K562 (cell line): ENCODE data around the gene OR6K3. TPM values are rescaled to one million over a fixed set of nuclear protein-coding genes. Genes with fewer than 3 reads are reported as not detected.

Experiments used
- ARID3A ChIP-seq: IDR thresholded peaks from 2 replicates; pipeline ENCODE4 v1.6.1; 2012; ENCODE audit warnings: low read depth, low read length, improper control_type of control experiment, borderline replicate concordance
- BRD9 ChIP-seq: fragments of 450-650 bp; IDR thresholded peaks from 2 replicates; pipeline ENCODE4 v1.6.1; 2018; ENCODE audit warnings: low read depth; ENCODE audit not compliant: partially characterized antibody
- ELK1 ChIP-seq: sonication (generic); formaldehyde crosslinking; IDR thresholded peaks from 2 replicates; pipeline ENCODE4 v1.8.1; 2022; ENCODE audit warnings: missing genetic modification reagents
- FOSL1 ChIP-seq: fragments of 200-800 bp; sonication (Bioruptor generic); conservative IDR thresholded peaks from 2 replicates; pipeline ENCODE4 v1.6.1; 2016; ENCODE audit warnings: missing genetic modification characterization, missing compliant biosample characterization
- HDAC1 ChIP-seq, 2 experiments: fragments of 450-650 bp; IDR thresholded peaks; 2 replicates each; pipeline ENCODE4 v1.6.1; 2016 to 2017; ENCODE audit warnings: inconsistent platforms in 1 of 2, mild to moderate bottlenecking in 1 of 2, moderate library complexity in 1 of 2
- ILK ChIP-seq: fragments of 450-650 bp; IDR thresholded peaks from 2 replicates; pipeline ENCODE4 v1.6.1; 2016; ENCODE audit warnings: missing genetic modification characterization, low read depth, mild to moderate bottlenecking, missing compliant biosample characterization, moderate library complexity, borderline replicate concordance
- LARP7 ChIP-seq: fragments of 450-650 bp; IDR thresholded peaks from 2 replicates; pipeline ENCODE4 v1.6.1; 2016
- MAFF ChIP-seq: IDR thresholded peaks from 2 replicates; pipeline ENCODE4 v1.6.1; 2012; ENCODE audit warnings: low read length, improper control_type of control experiment
- MLLT1 ChIP-seq, 2 experiments: fragments of 450-650 bp; IDR thresholded peaks; 2 replicates each; pipeline ENCODE4 v1.6.1; 2016
- MTA2 ChIP-seq: fragments of 450-650 bp; IDR thresholded peaks from 2 replicates; pipeline ENCODE4 v1.6.1; 2016; ENCODE audit warnings: low read depth
- NEUROD1 ChIP-seq: fragments of 150-350 bp; IDR thresholded peaks from 2 replicates; pipeline ENCODE4 v1.6.1; 2014; ENCODE audit warnings: borderline replicate concordance, low read length, low read depth; ENCODE audit not compliant: partially characterized antibody
- NFIC ChIP-seq: fragments of 450-650 bp; IDR thresholded peaks from 2 replicates; pipeline ENCODE4 v1.6.1; 2017; ENCODE audit warnings: mild to moderate bottlenecking, inconsistent platforms
- PML ChIP-seq: IDR thresholded peaks from 2 replicates; pipeline ENCODE4 v1.6.1; 2012; ENCODE audit warnings: low read length, inconsistent platforms
- SMAD2 ChIP-seq: fragments of 150-350 bp; IDR thresholded peaks from 2 replicates; pipeline ENCODE4 v1.6.1; 2014; ENCODE audit warnings: low read depth, mild to moderate bottlenecking, low read length
- SMARCE1 ChIP-seq: fragments of 450-650 bp; IDR thresholded peaks from 2 replicates; pipeline ENCODE4 v1.7.1; 2016; ENCODE audit warnings: mild to moderate bottlenecking
- STAT6 ChIP-seq: sonication (generic); formaldehyde crosslinking; IDR thresholded peaks from 2 replicates; pipeline ENCODE4 v1.8.1; 2023; ENCODE audit warnings: mild to moderate bottlenecking, missing genetic modification reagents
- SUPT5H ChIP-seq: fragments of 450-650 bp; IDR thresholded peaks from 2 replicates; pipeline ENCODE4 v1.6.1; 2016
- TAF9B ChIP-seq: fragments of 450-650 bp; IDR thresholded peaks from 2 replicates; pipeline ENCODE4 v1.6.1; 2018; ENCODE audit warnings: mild to moderate bottlenecking; ENCODE audit not compliant: partially characterized antibody
- TCF15 ChIP-seq: fragments of 250-450 bp; sonication (Bioruptor Pico); IDR thresholded peaks from 2 replicates; pipeline ENCODE4 v1.8.0; 2022; ENCODE audit warnings: moderate library complexity, mild to moderate bottlenecking, inconsistent platforms
- TCF3 ChIP-seq: sonication (generic); formaldehyde crosslinking; IDR thresholded peaks from 2 replicates; pipeline ENCODE4 v1.4.0; 2020; ENCODE audit warnings: mild to moderate bottlenecking, missing genetic modification reagents
- ZNF766 ChIP-seq: fragments of 200-800 bp; sonication (Bioruptor generic); conservative IDR thresholded peaks from 2 replicates; pipeline ENCODE4 v1.6.1; 2016; ENCODE audit warnings: missing genetic modification characterization, missing compliant biosample characterization
- polyA plus RNA-seq, 8 experiments: library from polyadenylated mRNA; depleted of rRNA in 4 of 8; stranded (reverse) in 5 of 8; unstranded in 3 of 8; fragments of >200 nt; fragmentation: Nextera tagmentation in 2 of 8; fragmentation: Illumina TruSeq in 1 of 8; extraction: Ambion mirVana in 2 of 8; extraction: Trizol in 1 of 8; gene quantifications; 2 replicates each; pipeline versions ENCODE4 v1.2.1 to v1.2.3, GENCODE V29; 2011 to 2014; ENCODE audit warnings: inconsistent platforms in 1 of 8, missing spikeins in 1 of 8
- total RNA-seq, 7 experiments: library from RNA; depleted of rRNA in 6 of 7; stranded (reverse); fragments of >200 nt in 6 of 7; fragmentation: Illumina TruSeq in 2 of 7; extraction: Trizol in 2 of 7; gene quantifications; 2 replicates each; pipeline versions ENCODE4 v1.2.1 to v1.2.3, GENCODE V29; 2011 to 2021; ENCODE audit warnings: low replicate concordance in 1 of 7

Gene OR6K3
- total and polyA plus RNA-seq, 9 of the 15 experiments (the other 6 are each of a cell fraction or from before 2014, with no cell fraction given) = not detected

- TF ChIP-seq STAT6 (no peak), ELK1 (CRISPR knock-in tag) (no peak), BRD9 (peak; percentile 91), HDAC1 (IDR thresholded peaks at IDR 0.05) (peak in 1 of 2 experiments; percentile 74; a peak in 2 of 4 replicates), FOSL1 (tag) (peak; percentile 78), TAF9B (peak; percentile 75), PML (peak; percentile 38; the same call in 1 of the 2 replicates), MLLT1 (IDR thresholded peaks at IDR 0.05) (peak; percentile 86 to 91), ARID3A (0 out of 2 replicates have a peak, but pooled peaks have one; percentile 64), ILK (tag) (no peak), LARP7 (peak; percentile 75; the same call in 1 of the 2 replicates), ZNF766 (peak; percentile 43; the same call in 1 of the 2 replicates), SMARCE1 (peak; percentile 88), SUPT5H (peak; percentile 70), MAFF (peak; percentile 99), TCF15 (no peak), MTA2 (peak; percentile 61), TCF3 (CRISPR knock-in tag) (peak; percentile 78), NEUROD1 (peak; percentile 69), SMAD2 (no peak), NFIC (peak; percentile 54)
These were observed 34.2 kb downstream of the OR6K3 start, which contains the start of gene SPTA1 (continued) for GRCh38 chr1:158686111-158687009.
